Measurements from ENCODE around the gene IGSF11.

GRCh38 chr3:119034256-119035013, at the start of gene IGSF11:
- TF ChIP-seq CTCF (IDR thresholded peaks at IDR 0.05), result peak; percentile 43
- no peak for TF ChIP-seq EZH2 (IDR thresholded peaks at IDR 0.05)
